HEK293 (cell line): ENCODE measurements around the gene PLA2G4B.

Experiments used
- CTCF ChIA-PET: fragments of 350-600 bp; formaldehyde crosslinking; extraction: SDS; loops from one replicate; lab custom pipeline; 2021; ENCODE audit warnings: antibody characterized with exemption; lab: Yijun Ruan, JAX
- POLR2A ChIA-PET: fragments of 300-600 bp; formaldehyde crosslinking; extraction: SDS; loops from one replicate; lab custom pipeline; 2020; ENCODE audit warnings: antibody characterized with exemption, inconsistent platforms; lab: Yijun Ruan, JAX
- H3K27ac ChIP-seq: fragments of 200-500 bp; sonication (Bioruptor generic); 2 replicates; pipeline ENCODE4 v1.5.1; 2014; ENCODE audit warnings: low read depth, low read length, control low read depth, inconsistent platforms; ENCODE audit errors: extremely low read depth
- H3K36me3 ChIP-seq, 2 experiments: fragments of 200-500 bp in 1 of 2; sonication (Bioruptor generic) in 1 of 2; 1 replicate in 1 of 2; 2 replicates in 1 of 2; pipeline ENCODE4 v1.5.1; 2014 to 2017; ENCODE audit warnings: inconsistent platforms in 2 of 2, low read length in 2 of 2; ENCODE audit not compliant: control insufficient read depth in 2 of 2, insufficient read depth in 1 of 2
- H3K4me1 ChIP-seq: fragments of 200-500 bp; sonication (Bioruptor generic); 2 replicates; pipeline ENCODE4 v1.5.1; 2014; ENCODE audit warnings: mild to moderate bottlenecking, low read length, inconsistent platforms; ENCODE audit not compliant: control insufficient read depth, insufficient read depth
- H3K4me3 ChIP-seq: 2 replicates; pipeline ENCODE4 v1.5.1; 2011; ENCODE audit warnings: low read depth, mild to moderate bottlenecking, control low read depth, low read length, moderate library complexity
- H3K9me3 ChIP-seq: fragments of 200-500 bp; sonication (Bioruptor generic); 2 replicates; pipeline ENCODE4 v1.5.1; 2014; ENCODE audit warnings: low read depth, low read length, inconsistent platforms; ENCODE audit not compliant: control insufficient read depth, insufficient read depth
- FEZF1 ChIP-seq: fragments of 450-650 bp; formaldehyde crosslinking; IDR thresholded peaks from 2 replicates; pipeline ENCODE4 v1.5.1; 2016; ENCODE audit warnings: missing biosample characterization, missing genetic modification characterization
- SP3 ChIP-seq: fragments of 450-650 bp; formaldehyde crosslinking; IDR thresholded peaks from 2 replicates; pipeline ENCODE4 v1.5.1; 2016; ENCODE audit warnings: missing biosample characterization, missing genetic modification characterization
- TRIM28 ChIP-seq: IDR thresholded peaks from 2 replicates; pipeline ENCODE4 v1.6.1; 2011; ENCODE audit warnings: low read length, control low read depth, borderline replicate concordance
- ZBTB8A ChIP-seq: fragments of 450-650 bp; formaldehyde crosslinking; IDR thresholded peaks from 2 replicates; pipeline ENCODE4 v1.5.1; 2016; ENCODE audit warnings: missing biosample characterization, missing genetic modification characterization
- ZIC2 ChIP-seq: fragments of 450-650 bp; formaldehyde crosslinking; IDR thresholded peaks from 2 replicates; pipeline ENCODE4 v1.5.1; 2016; ENCODE audit warnings: missing biosample characterization, missing genetic modification characterization
- ZNF473 ChIP-seq: fragments of 450-650 bp; formaldehyde crosslinking; IDR thresholded peaks from 2 replicates; pipeline ENCODE4 v1.5.1; 2017; ENCODE audit warnings: missing biosample characterization, missing genetic modification characterization
- ZNF561 ChIP-seq: fragments of 450-650 bp; IDR thresholded peaks from 2 replicates; pipeline ENCODE4 v1.5.1; 2018; ENCODE audit warnings: missing biosample characterization, missing genetic modification characterization, borderline replicate concordance
- ZNF600 ChIP-seq: fragments of 450-650 bp; formaldehyde crosslinking; IDR thresholded peaks from 2 replicates; pipeline ENCODE4 v1.5.1; 2016; ENCODE audit warnings: missing biosample characterization, missing genetic modification characterization
- ZNF777 ChIP-seq: fragments of 450-650 bp; formaldehyde crosslinking; IDR thresholded peaks from 2 replicates; pipeline ENCODE4 v1.5.1; 2017; ENCODE audit warnings: missing biosample characterization, missing genetic modification characterization, borderline replicate concordance
- TF ChIP-seq, protein P1 (sequence below): fragments of 450-650 bp; formaldehyde crosslinking; IDR thresholded peaks from 2 replicates; pipeline ENCODE4 v1.5.1; 2017; ENCODE audit warnings: missing biosample characterization, missing genetic modification characterization
- TF ChIP-seq, protein P2 (sequence below): fragments of 450-650 bp; formaldehyde crosslinking; conservative IDR thresholded peaks from 2 replicates; pipeline ENCODE4 v1.5.1; 2016; ENCODE audit warnings: low read depth, missing biosample characterization, missing genetic modification characterization
- TF ChIP-seq, protein P3 (sequence below): fragments of 450-650 bp; formaldehyde crosslinking; IDR thresholded peaks from 2 replicates; pipeline ENCODE4 v1.5.1; 2016; ENCODE audit warnings: missing biosample characterization, missing genetic modification characterization, borderline replicate concordance
- TF ChIP-seq, protein P4 (sequence below): fragments of 450-650 bp; formaldehyde crosslinking; IDR thresholded peaks from 2 replicates; pipeline ENCODE4 v1.5.1; 2016; ENCODE audit warnings: missing biosample characterization, missing genetic modification characterization
- TF ChIP-seq, protein P5 (sequence below): fragments of 450-650 bp; formaldehyde crosslinking; IDR thresholded peaks from 2 replicates; pipeline ENCODE4 v1.5.1; 2016; ENCODE audit warnings: missing biosample characterization, missing genetic modification characterization, borderline replicate concordance
- TF ChIP-seq, protein P6 (sequence below): sonication (generic); formaldehyde crosslinking; IDR thresholded peaks from 2 replicates; pipeline ENCODE4 v1.8.1; 2022; ENCODE audit warnings: mild to moderate bottlenecking, moderate library complexity, missing genetic modification reagents
- TF ChIP-seq, protein P7 (sequence below): fragments of 450-650 bp; formaldehyde crosslinking; IDR thresholded peaks from 2 replicates; pipeline ENCODE4 v1.5.1; 2016; ENCODE audit warnings: missing biosample characterization, missing genetic modification characterization, borderline replicate concordance

The PLA2G4B gene

DNA sequence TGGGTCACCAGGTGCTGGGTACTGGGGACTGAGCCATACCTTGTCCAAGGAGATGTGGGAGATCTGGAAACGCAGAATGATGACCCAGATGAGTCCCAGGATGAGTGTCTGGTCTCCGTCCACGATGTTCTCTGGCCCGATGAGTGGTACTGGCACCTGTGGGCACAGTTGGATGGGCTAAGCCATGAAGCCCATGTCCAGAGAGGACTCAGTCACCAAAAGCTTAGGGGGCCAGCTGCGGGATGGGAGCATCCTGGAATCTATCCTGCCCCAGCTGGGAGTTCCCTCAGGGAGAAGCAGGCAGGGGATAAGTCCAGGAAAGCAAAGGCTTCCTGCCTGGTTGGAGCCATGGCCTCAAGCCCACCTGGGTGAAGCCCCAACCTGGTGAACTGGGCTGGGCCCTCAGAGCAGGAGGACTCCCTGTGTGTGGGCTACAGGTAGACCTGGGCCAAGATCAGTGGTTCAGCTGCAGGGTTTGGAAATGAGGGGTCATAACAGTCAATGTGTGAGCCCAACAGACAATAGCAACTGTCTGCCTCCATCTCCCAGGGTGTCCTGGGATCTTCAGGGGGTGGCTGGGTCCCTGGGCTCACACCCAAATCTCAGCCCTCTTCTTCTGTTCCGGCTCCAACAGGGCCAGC lies 51.5 kb downstream of the PLA2G4B start:
- Histone ChIP-seq H3K27ac (no peak overlapping the region), H3K9me3 (no peaks in the 10 kb centered on the region), H3K4me3 (no peak overlapping the region)
- TF ChIP-seq SP3 (tag by site-specific recombination) (no peak), TRIM28 (no peak), ZBTB8A (tag by site-specific recombination) (no peak), ZNF777 (no peak), ZNF600 (tag by site-specific recombination) (no peak), ZNF561 (tag by site-specific recombination) (no peak), ZIC2 (tag by site-specific recombination) (no peak), FEZF1 (no peak), ZNF473 (no peak)
- TF ChIP-seq, protein P1, sequence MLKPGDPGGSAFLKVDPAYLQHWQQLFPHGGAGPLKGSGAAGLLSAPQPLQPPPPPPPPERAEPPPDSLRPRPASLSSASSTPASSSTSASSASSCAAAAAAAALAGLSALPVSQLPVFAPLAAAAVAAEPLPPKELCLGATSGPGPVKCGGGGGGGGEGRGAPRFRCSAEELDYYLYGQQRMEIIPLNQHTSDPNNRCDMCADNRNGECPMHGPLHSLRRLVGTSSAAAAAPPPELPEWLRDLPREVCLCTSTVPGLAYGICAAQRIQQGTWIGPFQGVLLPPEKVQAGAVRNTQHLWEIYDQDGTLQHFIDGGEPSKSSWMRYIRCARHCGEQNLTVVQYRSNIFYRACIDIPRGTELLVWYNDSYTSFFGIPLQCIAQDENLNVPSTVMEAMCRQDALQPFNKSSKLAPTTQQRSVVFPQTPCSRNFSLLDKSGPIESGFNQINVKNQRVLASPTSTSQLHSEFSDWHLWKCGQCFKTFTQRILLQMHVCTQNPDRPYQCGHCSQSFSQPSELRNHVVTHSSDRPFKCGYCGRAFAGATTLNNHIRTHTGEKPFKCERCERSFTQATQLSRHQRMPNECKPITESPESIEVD (tag by site-specific recombination): no peak
- TF ChIP-seq, protein P2, sequence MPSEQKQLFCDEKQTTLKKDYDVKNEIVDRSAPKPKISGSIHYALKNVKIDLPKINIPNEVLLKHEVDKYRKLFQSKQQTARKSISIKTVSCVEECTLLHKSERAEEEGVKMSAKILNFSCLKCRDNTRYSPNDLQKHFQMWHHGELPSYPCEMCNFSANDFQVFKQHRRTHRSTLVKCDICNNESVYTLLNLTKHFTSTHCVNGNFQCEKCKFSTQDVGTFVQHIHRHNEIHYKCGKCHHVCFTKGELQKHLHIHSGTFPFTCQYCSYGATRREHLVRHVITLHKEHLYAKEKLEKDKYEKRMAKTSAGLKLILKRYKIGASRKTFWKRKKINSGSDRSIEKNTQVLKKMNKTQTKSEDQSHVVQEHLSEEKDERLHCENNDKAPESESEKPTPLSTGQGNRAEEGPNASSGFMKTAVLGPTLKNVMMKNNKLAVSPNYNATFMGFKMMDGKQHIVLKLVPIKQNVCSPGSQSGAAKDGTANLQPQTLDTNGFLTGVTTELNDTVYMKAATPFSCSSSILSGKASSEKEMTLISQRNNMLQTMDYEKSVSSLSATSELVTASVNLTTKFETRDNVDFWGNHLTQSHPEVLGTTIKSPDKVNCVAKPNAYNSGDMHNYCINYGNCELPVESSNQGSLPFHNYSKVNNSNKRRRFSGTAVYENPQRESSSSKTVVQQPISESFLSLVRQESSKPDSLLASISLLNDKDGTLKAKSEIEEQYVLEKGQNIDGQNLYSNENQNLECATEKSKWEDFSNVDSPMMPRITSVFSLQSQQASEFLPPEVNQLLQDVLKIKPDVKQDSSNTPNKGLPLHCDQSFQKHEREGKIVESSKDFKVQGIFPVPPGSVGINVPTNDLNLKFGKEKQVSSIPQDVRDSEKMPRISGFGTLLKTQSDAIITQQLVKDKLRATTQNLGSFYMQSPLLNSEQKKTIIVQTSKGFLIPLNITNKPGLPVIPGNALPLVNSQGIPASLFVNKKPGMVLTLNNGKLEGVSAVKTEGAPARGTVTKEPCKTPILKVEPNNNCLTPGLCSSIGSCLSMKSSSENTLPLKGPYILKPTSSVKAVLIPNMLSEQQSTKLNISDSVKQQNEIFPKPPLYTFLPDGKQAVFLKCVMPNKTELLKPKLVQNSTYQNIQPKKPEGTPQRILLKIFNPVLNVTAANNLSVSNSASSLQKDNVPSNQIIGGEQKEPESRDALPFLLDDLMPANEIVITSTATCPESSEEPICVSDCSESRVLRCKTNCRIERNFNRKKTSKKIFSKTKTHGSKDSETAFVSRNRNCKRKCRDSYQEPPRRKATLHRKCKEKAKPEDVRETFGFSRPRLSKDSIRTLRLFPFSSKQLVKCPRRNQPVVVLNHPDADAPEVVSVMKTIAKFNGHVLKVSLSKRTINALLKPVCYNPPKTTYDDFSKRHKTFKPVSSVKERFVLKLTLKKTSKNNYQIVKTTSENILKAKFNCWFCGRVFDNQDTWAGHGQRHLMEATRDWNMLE (tag by site-specific recombination): no peak
- TF ChIP-seq, protein P3, sequence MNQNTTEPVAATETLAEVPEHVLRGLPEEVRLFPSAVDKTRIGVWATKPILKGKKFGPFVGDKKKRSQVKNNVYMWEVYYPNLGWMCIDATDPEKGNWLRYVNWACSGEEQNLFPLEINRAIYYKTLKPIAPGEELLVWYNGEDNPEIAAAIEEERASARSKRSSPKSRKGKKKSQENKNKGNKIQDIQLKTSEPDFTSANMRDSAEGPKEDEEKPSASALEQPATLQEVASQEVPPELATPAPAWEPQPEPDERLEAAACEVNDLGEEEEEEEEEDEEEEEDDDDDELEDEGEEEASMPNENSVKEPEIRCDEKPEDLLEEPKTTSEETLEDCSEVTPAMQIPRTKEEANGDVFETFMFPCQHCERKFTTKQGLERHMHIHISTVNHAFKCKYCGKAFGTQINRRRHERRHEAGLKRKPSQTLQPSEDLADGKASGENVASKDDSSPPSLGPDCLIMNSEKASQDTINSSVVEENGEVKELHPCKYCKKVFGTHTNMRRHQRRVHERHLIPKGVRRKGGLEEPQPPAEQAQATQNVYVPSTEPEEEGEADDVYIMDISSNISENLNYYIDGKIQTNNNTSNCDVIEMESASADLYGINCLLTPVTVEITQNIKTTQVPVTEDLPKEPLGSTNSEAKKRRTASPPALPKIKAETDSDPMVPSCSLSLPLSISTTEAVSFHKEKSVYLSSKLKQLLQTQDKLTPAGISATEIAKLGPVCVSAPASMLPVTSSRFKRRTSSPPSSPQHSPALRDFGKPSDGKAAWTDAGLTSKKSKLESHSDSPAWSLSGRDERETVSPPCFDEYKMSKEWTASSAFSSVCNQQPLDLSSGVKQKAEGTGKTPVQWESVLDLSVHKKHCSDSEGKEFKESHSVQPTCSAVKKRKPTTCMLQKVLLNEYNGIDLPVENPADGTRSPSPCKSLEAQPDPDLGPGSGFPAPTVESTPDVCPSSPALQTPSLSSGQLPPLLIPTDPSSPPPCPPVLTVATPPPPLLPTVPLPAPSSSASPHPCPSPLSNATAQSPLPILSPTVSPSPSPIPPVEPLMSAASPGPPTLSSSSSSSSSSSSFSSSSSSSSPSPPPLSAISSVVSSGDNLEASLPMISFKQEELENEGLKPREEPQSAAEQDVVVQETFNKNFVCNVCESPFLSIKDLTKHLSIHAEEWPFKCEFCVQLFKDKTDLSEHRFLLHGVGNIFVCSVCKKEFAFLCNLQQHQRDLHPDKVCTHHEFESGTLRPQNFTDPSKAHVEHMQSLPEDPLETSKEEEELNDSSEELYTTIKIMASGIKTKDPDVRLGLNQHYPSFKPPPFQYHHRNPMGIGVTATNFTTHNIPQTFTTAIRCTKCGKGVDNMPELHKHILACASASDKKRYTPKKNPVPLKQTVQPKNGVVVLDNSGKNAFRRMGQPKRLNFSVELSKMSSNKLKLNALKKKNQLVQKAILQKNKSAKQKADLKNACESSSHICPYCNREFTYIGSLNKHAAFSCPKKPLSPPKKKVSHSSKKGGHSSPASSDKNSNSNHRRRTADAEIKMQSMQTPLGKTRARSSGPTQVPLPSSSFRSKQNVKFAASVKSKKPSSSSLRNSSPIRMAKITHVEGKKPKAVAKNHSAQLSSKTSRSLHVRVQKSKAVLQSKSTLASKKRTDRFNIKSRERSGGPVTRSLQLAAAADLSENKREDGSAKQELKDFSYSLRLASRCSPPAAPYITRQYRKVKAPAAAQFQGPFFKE (tag by site-specific recombination): no peak
- TF ChIP-seq, protein P4, sequence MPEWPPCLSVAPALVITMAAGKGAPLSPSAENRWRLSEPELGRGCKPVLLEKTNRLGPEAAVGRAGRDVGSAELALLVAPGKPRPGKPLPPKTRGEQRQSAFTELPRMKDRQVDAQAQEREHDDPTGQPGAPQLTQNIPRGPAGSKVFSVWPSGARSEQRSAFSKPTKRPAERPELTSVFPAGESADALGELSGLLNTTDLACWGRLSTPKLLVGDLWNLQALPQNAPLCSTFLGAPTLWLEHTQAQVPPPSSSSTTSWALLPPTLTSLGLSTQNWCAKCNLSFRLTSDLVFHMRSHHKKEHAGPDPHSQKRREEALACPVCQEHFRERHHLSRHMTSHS (tag by site-specific recombination): no peak
- TF ChIP-seq, protein P5, sequence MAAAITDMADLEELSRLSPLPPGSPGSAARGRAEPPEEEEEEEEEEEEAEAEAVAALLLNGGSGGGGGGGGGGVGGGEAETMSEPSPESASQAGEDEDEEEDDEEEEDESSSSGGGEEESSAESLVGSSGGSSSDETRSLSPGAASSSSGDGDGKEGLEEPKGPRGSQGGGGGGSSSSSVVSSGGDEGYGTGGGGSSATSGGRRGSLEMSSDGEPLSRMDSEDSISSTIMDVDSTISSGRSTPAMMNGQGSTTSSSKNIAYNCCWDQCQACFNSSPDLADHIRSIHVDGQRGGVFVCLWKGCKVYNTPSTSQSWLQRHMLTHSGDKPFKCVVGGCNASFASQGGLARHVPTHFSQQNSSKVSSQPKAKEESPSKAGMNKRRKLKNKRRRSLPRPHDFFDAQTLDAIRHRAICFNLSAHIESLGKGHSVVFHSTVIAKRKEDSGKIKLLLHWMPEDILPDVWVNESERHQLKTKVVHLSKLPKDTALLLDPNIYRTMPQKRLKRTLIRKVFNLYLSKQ: no peak
- TF ChIP-seq, protein P6, sequence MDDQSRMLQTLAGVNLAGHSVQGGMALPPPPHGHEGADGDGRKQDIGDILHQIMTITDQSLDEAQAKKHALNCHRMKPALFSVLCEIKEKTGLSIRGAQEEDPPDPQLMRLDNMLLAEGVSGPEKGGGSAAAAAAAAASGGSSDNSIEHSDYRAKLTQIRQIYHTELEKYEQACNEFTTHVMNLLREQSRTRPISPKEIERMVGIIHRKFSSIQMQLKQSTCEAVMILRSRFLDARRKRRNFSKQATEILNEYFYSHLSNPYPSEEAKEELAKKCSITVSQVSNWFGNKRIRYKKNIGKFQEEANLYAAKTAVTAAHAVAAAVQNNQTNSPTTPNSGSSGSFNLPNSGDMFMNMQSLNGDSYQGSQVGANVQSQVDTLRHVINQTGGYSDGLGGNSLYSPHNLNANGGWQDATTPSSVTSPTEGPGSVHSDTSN (CRISPR knock-in tag): no peak
- TF ChIP-seq, protein P7, sequence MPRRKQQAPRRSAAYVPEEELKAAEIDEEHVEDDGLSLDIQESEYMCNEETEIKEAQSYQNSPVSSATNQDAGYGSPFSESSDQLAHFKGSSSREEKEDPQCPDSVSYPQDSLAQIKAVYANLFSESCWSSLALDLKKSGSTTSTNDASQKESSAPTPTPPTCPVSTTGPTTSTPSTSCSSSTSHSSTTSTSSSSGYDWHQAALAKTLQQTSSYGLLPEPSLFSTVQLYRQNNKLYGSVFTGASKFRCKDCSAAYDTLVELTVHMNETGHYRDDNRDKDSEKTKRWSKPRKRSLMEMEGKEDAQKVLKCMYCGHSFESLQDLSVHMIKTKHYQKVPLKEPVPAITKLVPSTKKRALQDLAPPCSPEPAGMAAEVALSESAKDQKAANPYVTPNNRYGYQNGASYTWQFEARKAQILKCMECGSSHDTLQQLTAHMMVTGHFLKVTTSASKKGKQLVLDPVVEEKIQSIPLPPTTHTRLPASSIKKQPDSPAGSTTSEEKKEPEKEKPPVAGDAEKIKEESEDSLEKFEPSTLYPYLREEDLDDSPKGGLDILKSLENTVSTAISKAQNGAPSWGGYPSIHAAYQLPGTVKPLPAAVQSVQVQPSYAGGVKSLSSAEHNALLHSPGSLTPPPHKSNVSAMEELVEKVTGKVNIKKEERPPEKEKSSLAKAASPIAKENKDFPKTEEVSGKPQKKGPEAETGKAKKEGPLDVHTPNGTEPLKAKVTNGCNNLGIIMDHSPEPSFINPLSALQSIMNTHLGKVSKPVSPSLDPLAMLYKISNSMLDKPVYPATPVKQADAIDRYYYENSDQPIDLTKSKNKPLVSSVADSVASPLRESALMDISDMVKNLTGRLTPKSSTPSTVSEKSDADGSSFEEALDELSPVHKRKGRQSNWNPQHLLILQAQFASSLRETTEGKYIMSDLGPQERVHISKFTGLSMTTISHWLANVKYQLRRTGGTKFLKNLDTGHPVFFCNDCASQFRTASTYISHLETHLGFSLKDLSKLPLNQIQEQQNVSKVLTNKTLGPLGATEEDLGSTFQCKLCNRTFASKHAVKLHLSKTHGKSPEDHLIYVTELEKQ: no peak
- TF ChIP-seq, all 188 proteins: peak for 0
- CTCF ChIA-PET: interaction anchor here (3.8 kb wide), 1 partner anchor 14 kb away, joined by 10 read pairs; no protein-coding TSS in a partner anchor
- H3K36me3 ChIP-seq: no peaks in the 10 kb centered on the region
- H3K4me1 ChIP-seq: peaks cover 6% of the 10 kb centered on the region
- POLR2A ChIA-PET: no interaction called here
